Measurements from ENCODE around the gene INAVA. TPM values are rescaled to one million over a fixed set of nuclear protein-coding genes. Genes with fewer than 3 reads are reported as not detected.

The INAVA gene
- total and polyA plus RNA-seq, 10 of the 15 experiments (the other 5 are each of a cell fraction or from before 2014, with no cell fraction given) = 3.6 to 15.4 (median 9.5) TPM

DNA sequence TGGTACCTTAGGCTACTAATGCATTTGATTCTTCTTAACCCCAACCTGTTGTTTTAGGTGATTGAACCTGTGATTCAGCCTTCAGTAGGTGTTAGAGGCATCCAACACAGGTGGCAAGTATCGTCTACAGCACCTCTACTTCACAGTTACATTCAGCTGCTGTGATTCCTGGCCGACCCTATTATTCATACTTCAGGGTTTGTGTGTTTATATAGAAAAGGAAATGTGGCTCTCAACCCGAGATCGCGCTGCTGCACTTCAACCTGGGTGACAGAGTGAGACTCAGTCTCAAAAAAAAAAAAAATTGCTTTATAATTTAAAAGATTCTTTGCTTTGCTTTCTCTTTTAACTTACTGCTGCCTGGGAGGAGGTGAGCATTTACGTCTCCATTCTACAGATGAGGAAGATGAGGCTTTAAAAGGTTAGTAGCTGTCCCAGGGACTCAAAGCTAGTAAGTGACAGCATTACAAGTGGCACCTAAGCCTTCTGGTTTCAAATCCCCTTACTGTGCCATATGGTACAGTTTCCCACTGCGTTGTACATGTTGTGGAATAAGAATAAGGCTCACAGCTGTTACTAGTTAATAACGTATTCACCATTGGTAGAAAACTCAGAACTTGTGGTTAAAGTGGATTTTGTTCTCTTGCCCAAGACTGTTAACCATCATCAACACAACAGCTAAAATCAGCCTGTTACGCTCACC is 31.8 kb upstream of the INAVA start (continued):
- TF ChIP-seq EED (IDR thresholded peaks at IDR 0.05; ENCODE audit: low read depth) (peak; percentile 70), BHLHE40 (IDR thresholded peaks at IDR 0.05; ENCODE audit: borderline replicate concordance in 1 of 2, low read depth in 2 of 2, low read length in 1 of 2) (no peak; a peak in 1 of 4 replicates), POLR2AphosphoS5 (IDR thresholded peaks at IDR 0.05; ENCODE audit: low read length) (no peak), HDAC6 (IDR thresholded peaks at IDR 0.05; ENCODE audit: unreplicated experiment) (no peak), SP1 (IDR thresholded peaks at IDR 0.05; ENCODE audit: low read depth, low read length) (no peak), TBL1XR1 (IDR thresholded peaks at IDR 0.05; ENCODE audit: low read depth, low read length) (no peak), ETV6 (conservative IDR thresholded peaks at IDR 0.05 in 1 of 2, IDR thresholded peaks at IDR 0.05 in 1 of 2; ENCODE audit: borderline replicate concordance in 1 of 2, low read depth in 1 of 2) (no peak), MXI1 (IDR thresholded peaks at IDR 0.05; ENCODE audit: low read depth, low read length) (peak; percentile 30; the same call in 1 of the 2 replicates), RAD51 (IDR thresholded peaks at IDR 0.05) (no peak), USF2 (IDR thresholded peaks at IDR 0.05; ENCODE audit: borderline replicate concordance, low read depth, low read length) (no peak), CREM (IDR thresholded peaks at IDR 0.05; ENCODE audit: low read depth) (no peak), ZNF384 (IDR thresholded peaks at IDR 0.05; ENCODE audit: borderline replicate concordance, low read depth, low read length) (no peak; the same call in 1 of the 2 replicates), EP300 (IDR thresholded peaks at IDR 0.05; ENCODE audit: borderline replicate concordance in 1 of 2, control insufficient read depth in 1 of 2, low read depth in 2 of 2, low read length in 2 of 2) (no peak; a peak in 2 of 4 replicates), IRF5 (IDR thresholded peaks at IDR 0.05; ENCODE audit: borderline replicate concordance) (no peak), HSF1 (IDR thresholded peaks at IDR 0.05; ENCODE audit: low read depth, low read length) (no peak), ATF2 (IDR thresholded peaks at IDR 0.05; ENCODE audit: low read length) (no peak), PAX8 (IDR thresholded peaks at IDR 0.05) (no peak), MYC (IDR thresholded peaks at IDR 0.05; ENCODE audit: insufficient read depth, insufficient read length, insufficient replicate concordance, low read length, severe bottlenecking) (no peak), KLF5 (IDR thresholded peaks at IDR 0.05; ENCODE audit: partially characterized antibody) (peak; percentile 25), MTA2 (IDR thresholded peaks at IDR 0.05; ENCODE audit: low read depth) (peak; percentile 49; the same call in 1 of the 2 replicates), SMARCA5 (IDR thresholded peaks at IDR 0.05) (0 out of 2 replicates have a peak, but pooled peaks have one; percentile 72), BCL11A (IDR thresholded peaks at IDR 0.05; ENCODE audit: low read depth, low read length) (no peak)
- TF ChIP-seq, protein P1, sequence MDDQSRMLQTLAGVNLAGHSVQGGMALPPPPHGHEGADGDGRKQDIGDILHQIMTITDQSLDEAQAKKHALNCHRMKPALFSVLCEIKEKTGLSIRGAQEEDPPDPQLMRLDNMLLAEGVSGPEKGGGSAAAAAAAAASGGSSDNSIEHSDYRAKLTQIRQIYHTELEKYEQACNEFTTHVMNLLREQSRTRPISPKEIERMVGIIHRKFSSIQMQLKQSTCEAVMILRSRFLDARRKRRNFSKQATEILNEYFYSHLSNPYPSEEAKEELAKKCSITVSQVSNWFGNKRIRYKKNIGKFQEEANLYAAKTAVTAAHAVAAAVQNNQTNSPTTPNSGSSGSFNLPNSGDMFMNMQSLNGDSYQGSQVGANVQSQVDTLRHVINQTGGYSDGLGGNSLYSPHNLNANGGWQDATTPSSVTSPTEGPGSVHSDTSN (IDR thresholded peaks at IDR 0.05; ENCODE audit: insufficient replicate concordance, low read depth, low read length) = no peak

Data from GM12878 (cell line).